ENCODE data around the gene VPREB1.

DNA sequence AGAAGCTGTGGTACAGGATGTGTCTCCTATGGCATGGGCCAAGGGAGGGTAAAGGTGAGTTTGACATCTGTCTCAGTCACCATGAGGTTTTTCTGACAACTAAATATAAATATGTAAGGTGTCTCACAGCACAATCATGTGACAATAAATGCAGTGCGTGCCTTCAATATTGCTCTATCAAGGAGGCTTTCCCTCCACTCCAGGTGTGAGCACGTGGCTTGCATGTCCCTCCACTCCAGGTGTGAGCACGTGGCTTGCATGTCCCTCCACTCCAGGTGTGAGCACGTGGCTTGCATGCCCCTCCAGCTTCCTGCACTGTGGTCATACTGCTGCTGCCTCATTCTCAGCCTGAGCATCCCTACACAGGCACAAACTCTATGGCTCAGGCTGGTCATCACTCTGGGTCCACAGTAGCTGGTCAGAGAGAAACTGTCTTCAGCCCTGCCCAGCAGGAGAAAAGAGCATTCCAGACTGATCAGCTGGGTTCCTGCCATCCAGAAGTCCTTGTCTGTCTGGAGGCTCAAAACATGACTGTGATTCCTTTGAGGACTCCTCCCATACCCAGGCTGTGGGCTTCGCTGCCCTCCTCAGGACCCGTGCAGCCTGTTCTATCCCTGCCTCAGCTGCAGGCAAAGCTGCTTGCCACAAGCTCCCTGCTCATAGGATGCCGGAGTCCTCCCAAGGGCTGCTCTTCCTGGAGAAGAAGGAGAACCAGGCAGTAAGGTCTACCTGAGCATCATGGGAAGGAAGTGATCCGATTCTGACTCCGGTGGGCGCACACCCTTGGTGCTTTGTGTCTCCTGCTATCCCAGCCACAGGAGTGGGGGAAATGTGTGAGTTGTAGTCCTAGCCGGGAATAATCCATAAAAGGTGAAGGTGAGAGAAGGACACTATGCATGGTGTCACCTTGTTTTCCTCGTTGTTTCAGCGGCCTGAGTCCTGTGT lies 33.4 kb upstream of the VPREB1 start:
- TF ChIP-seq, protein P1, sequence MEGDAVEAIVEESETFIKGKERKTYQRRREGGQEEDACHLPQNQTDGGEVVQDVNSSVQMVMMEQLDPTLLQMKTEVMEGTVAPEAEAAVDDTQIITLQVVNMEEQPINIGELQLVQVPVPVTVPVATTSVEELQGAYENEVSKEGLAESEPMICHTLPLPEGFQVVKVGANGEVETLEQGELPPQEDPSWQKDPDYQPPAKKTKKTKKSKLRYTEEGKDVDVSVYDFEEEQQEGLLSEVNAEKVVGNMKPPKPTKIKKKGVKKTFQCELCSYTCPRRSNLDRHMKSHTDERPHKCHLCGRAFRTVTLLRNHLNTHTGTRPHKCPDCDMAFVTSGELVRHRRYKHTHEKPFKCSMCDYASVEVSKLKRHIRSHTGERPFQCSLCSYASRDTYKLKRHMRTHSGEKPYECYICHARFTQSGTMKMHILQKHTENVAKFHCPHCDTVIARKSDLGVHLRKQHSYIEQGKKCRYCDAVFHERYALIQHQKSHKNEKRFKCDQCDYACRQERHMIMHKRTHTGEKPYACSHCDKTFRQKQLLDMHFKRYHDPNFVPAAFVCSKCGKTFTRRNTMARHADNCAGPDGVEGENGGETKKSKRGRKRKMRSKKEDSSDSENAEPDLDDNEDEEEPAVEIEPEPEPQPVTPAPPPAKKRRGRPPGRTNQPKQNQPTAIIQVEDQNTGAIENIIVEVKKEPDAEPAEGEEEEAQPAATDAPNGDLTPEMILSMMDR (conservative IDR thresholded peaks at IDR 0.05; ENCODE audit: low read depth, low read length) = no peak
- no peak for TF ChIP-seq EZH2 (IDR thresholded peaks at IDR 0.05; ENCODE audit: low read length, unreplicated experiment)
